DOHH2 (cell line): ENCODE results near the gene TMEM200B.

Source experiments
- H3F3A ChIP-seq: fragments of 200-600 bp; sonication (generic), shearing (Covaris generic); 2 replicates; pipeline ENCODE4 v1.6.0; 2016; ENCODE audit warnings: antibody characterized with exemption, mild to moderate bottlenecking; ENCODE audit not compliant: control insufficient read depth, insufficient read depth
- H3K27ac ChIP-seq: fragments of 200-600 bp; sonication (generic); 2 replicates; pipeline ENCODE4 v1.5.1; 2014; ENCODE audit warnings: low read depth, mild to moderate bottlenecking, low read length, moderate library complexity
- H3K27me3 ChIP-seq: fragments of 200-600 bp; sonication (generic); 2 replicates; pipeline ENCODE4 v1.6.1; 2014; ENCODE audit warnings: mild to moderate bottlenecking, low read length, mixed read lengths; ENCODE audit not compliant: control insufficient read depth
- H3K36me3 ChIP-seq: fragments of 200-600 bp; sonication (generic); 2 replicates; pipeline ENCODE4 v1.6.1; 2014; ENCODE audit warnings: mild to moderate bottlenecking, low read length, moderate library complexity, mixed read lengths; ENCODE audit not compliant: control insufficient read depth
- H3K4me1 ChIP-seq: fragments of 200-600 bp; sonication (generic); 2 replicates; pipeline ENCODE4 v1.6.1; 2014; ENCODE audit warnings: mild to moderate bottlenecking, low read length, mixed read lengths; ENCODE audit not compliant: control insufficient read depth
- H3K4me2 ChIP-seq: fragments of 200-600 bp; sonication (generic); 2 replicates; pipeline ENCODE4 v1.6.0; 2014; ENCODE audit warnings: mild to moderate bottlenecking, low read length, moderate library complexity
- H3K4me3 ChIP-seq: fragments of 200-600 bp; sonication (generic); 2 replicates; pipeline ENCODE4 v1.5.1; 2014; ENCODE audit warnings: mild to moderate bottlenecking, low read length, mixed read lengths
- H3K79me2 ChIP-seq: fragments of 200-600 bp; sonication (generic); 2 replicates; pipeline ENCODE4 v1.6.1; 2014; ENCODE audit warnings: mild to moderate bottlenecking, low read length, mixed read lengths; ENCODE audit not compliant: control insufficient read depth
- H3K9me2 ChIP-seq: fragments of 200-600 bp; sonication (generic); replicated peaks from 2 replicates; pipeline ENCODE4 v1.6.1; 2014; ENCODE audit warnings: mild to moderate bottlenecking, low read length, mixed read lengths; ENCODE audit not compliant: control insufficient read depth
- H3K9me3 ChIP-seq: fragments of 200-600 bp; sonication (generic); 2 replicates; pipeline ENCODE4 v1.6.1; 2014; ENCODE audit warnings: antibody characterized with exemption, low read length, mixed read lengths; ENCODE audit not compliant: control insufficient read depth, insufficient read depth
- H4K20me1 ChIP-seq: fragments of 200-600 bp; sonication (generic); 2 replicates; pipeline ENCODE4 v1.6.0; 2014; ENCODE audit warnings: low read depth, mild to moderate bottlenecking, antibody characterized with exemption, low read length, moderate library complexity; ENCODE audit not compliant: control insufficient read depth, insufficient read depth
- EZH2phosphoT487 ChIP-seq: fragments of 200-600 bp; sonication (generic); IDR thresholded peaks from 2 replicates; pipeline ENCODE4 v1.6.1; 2017; ENCODE audit warnings: borderline replicate concordance, mild to moderate bottlenecking, antibody characterized with exemption, low read length, moderate library complexity, mixed read lengths
- TF ChIP-seq, protein P1 (sequence below): fragments of 200-600 bp; sonication (generic); IDR thresholded peaks from one replicate; pipeline ENCODE4 v1.5.1; 2014; ENCODE audit warnings: antibody characterized with exemption, mild to moderate bottlenecking, low read depth, low read length; ENCODE audit not compliant: poor library complexity, severe bottlenecking

The TMEM200B gene

DNA sequence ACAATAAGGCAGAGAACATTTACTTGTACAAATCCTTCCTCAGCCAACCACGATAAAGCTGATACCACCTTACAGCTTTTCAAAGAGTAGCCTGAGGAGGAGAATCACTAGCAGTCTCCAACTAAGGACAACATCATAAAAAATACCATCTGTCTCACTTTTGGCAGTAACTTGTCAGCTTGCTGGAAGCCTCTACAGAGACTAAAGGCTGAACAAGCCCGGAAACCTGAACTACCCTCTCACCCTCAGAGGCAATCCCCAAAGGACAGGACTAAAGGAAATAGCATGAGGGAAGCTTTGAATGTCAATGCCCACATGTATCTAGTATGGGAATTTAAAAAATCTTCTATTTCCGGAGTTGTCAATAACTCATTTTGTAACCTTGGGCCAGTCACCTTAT lies 47.4 kb upstream of the TMEM200B start:
- Histone ChIP-seq H3K4me1 (peaks cover 15% of the 10 kb centered on the region), H4K20me1 (peaks cover 22% of the 10 kb centered on the region; the same call in 1 of the 2 replicates), H3K27ac (no peak overlapping the region), H3K4me3 (no peak overlapping the region), H3F3A (peaks cover 10% of the 10 kb centered on the region), H3K4me2 (peak overlapping the region; percentile 5; the same call in 1 of the 2 replicates), H3K9me2 (no peaks in the 10 kb centered on the region), H3K79me2 (peaks cover 99% of the 10 kb centered on the region), H3K27me3 (no peaks in the 10 kb centered on the region), H3K9me3 (no peaks in the 10 kb centered on the region), H3K36me3 (peaks cover 74% of the 10 kb centered on the region)
- TF ChIP-seq, protein P1, sequence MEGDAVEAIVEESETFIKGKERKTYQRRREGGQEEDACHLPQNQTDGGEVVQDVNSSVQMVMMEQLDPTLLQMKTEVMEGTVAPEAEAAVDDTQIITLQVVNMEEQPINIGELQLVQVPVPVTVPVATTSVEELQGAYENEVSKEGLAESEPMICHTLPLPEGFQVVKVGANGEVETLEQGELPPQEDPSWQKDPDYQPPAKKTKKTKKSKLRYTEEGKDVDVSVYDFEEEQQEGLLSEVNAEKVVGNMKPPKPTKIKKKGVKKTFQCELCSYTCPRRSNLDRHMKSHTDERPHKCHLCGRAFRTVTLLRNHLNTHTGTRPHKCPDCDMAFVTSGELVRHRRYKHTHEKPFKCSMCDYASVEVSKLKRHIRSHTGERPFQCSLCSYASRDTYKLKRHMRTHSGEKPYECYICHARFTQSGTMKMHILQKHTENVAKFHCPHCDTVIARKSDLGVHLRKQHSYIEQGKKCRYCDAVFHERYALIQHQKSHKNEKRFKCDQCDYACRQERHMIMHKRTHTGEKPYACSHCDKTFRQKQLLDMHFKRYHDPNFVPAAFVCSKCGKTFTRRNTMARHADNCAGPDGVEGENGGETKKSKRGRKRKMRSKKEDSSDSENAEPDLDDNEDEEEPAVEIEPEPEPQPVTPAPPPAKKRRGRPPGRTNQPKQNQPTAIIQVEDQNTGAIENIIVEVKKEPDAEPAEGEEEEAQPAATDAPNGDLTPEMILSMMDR: no peak
- TF ChIP-seq EZH2phosphoT487: no peak

DNA sequence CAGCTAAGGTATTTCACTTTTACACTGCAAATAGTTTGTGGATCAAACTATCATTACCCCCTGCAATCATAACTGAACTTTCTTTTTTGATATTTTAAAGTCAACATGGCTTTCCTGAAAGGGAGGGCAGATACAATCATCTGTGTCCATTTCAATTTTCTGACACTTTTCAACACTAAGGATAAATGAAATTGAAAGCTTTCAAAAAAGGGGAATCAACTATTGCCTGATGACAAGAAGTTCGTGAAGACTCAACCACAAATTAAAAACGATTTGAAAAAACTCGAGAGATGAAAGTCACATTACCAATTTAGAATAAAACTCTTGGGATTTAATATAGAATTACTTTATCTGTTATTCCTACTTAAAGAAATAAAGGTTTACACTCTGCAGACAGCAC lies 46.3 kb upstream of the TMEM200B start:
- Histone ChIP-seq H3K9me2 (no peaks in the 10 kb centered on the region), H3K27ac (no peak overlapping the region), H3K9me3 (no peaks in the 10 kb centered on the region), H3K4me1 (peaks cover 15% of the 10 kb centered on the region), H3K27me3 (no peaks in the 10 kb centered on the region), H3K79me2 (peaks cover 100% of the 10 kb centered on the region), H3F3A (peaks cover 12% of the 10 kb centered on the region), H3K4me2 (no peak overlapping the region), H3K4me3 (no peak overlapping the region), H3K36me3 (peaks cover 81% of the 10 kb centered on the region), H4K20me1 (peaks cover 22% of the 10 kb centered on the region; the same call in 1 of the 2 replicates)
- no peak for TF ChIP-seq EZH2phosphoT487
- TF ChIP-seq, protein P1: no peak

DNA sequence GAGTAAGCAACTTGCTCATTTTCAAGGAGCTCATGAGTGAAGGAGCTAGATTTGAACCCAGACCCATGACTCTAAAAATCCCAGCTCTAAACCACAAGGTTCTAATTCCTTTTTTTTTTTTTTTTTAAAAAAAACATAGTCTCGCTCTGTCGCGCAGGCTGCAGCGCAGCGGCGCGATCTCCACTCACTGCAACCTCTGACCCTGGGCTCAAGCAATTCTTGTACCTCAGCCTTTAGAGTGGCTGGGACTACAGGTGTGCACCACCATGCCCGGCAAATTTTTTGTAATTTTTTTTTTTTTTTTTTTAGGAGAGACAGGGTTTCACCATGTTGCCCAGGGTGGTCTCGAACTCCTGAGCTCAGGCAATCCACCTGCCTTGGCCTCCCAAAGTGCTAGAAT lies 44.2 kb upstream of the TMEM200B start:
- H3K9me2 ChIP-seq: no peaks in the 10 kb centered on the region
- no peaks in the 10 kb centered on the region for H3K27me3 ChIP-seq
- no peak overlapping the region for H3K4me3 ChIP-seq
- H3K27ac ChIP-seq: no peak overlapping the region
- no peak overlapping the region for H3K4me2 ChIP-seq
- H3K4me1 ChIP-seq: peaks cover 15% of the 10 kb centered on the region
- peaks cover 12% of the 10 kb centered on the region for H3F3A ChIP-seq
- H3K9me3 ChIP-seq: no peaks in the 10 kb centered on the region
- peaks cover 22% of the 10 kb centered on the region; the same call in 1 of the 2 replicates for H4K20me1 ChIP-seq
- peaks cover 96% of the 10 kb centered on the region for H3K36me3 ChIP-seq
- H3K79me2 ChIP-seq: peaks cover 100% of the 10 kb centered on the region
- TF ChIP-seq EZH2phosphoT487: no peak
- TF ChIP-seq, protein P1: no peak
